NCI-H2081 (cell line): Measurements from ENCODE around the gene PACSIN2.
A peak's percentile ranks its signal among the peaks of the same experiment; 100 is the strongest.
"Not testable (repeated sequence)": the region's sequence is repeated elsewhere in the genome, so short reads cannot be mapped to it uniquely, and the experiment has no call there.

Experiments used
- DNase-seq, 2 experiments: peaks; one replicate each; lab custom pipeline; 2025; lab: John Stamatoyannopoulos, UW

PACSIN2 gene

GRCh38 chr22:42964994-42965699 is 49.8 kb downstream of the PACSIN2 start:
- DNase-seq: peak in 1 of 2 experiments; percentile 57

- DNase-seq: no peak
These were observed 51.7 kb downstream of the PACSIN2 start for GRCh38 chr22:42963231-42963595.

- DNase-seq: no peak
These were observed 52.4 kb downstream of the PACSIN2 start for GRCh38 chr22:42962295-42963230.

GRCh38 chr22:42961810-42962209 is 53.1 kb downstream of the PACSIN2 start:
- no peak for DNase-seq

GRCh38 chr22:42961400-42961690 is 53.6 kb downstream of the PACSIN2 start:
- DNase-seq: not testable (repeated sequence)

GRCh38 chr22:42960531-42961399 is 54.2 kb downstream of the PACSIN2 start:
- DNase-seq: no peak

- no peak for DNase-seq
These were observed 55.1 kb downstream of the PACSIN2 start for GRCh38 chr22:42959576-42960509.

GRCh38 chr22:42958937-42959336 is 56.0 kb downstream of the PACSIN2 start:
- no peak for DNase-seq

GRCh38 chr22:42957958-42958357 is 57.0 kb downstream of the PACSIN2 start:
- no peak for DNase-seq

GRCh38 chr22:42957544-42957943 is 57.4 kb downstream of the PACSIN2 start:
- no peak for DNase-seq

GRCh38 chr22:42955848-42956247 is 59.1 kb downstream of the PACSIN2 start:
- no peak for DNase-seq

- DNase-seq: no peak
These were observed 59.8 kb downstream of the PACSIN2 start for GRCh38 chr22:42955087-42955635.

GRCh38 chr22:42953751-42954150 is 61.2 kb downstream of the PACSIN2 start:
- DNase-seq: not testable (repeated sequence)

- DNase-seq: no peak
These were observed 63.7 kb downstream of the PACSIN2 start for GRCh38 chr22:42951093-42951710.

- DNase-seq: no peak
These were observed 64.7 kb downstream of the PACSIN2 start for GRCh38 chr22:42950281-42950680.

GRCh38 chr22:42949159-42949558 is 65.8 kb downstream of the PACSIN2 start:
- no peak for DNase-seq

- DNase-seq: no peak
These were observed 66.7 kb downstream of the PACSIN2 start for GRCh38 chr22:42948294-42948693.

GRCh38 chr22:42947211-42947990 is 67.5 kb downstream of the PACSIN2 start:
- DNase-seq: peak; percentile 41 to 76

- DNase-seq: no peak
These were observed 68.3 kb downstream of the PACSIN2 start for GRCh38 chr22:42946546-42947198.
